Umbilical cord (tissue), 1 donor: ENCODE measurements around the gene GPRASP1. TPM values are rescaled to one million over a fixed set of nuclear protein-coding genes. Genes with fewer than 3 reads are reported as not detected.

Experiments
- total RNA-seq: library from RNA; depleted of rRNA; stranded (reverse); fragments of >200 nt; gene quantifications from one replicate; pipeline ENCODE4 v1.2.3, GENCODE V29; 2014; ENCODE audit warnings: low replicate concordance; ENCODE audit not compliant: insufficient read depth

Gene GPRASP1
- total RNA-seq, 1 donor from 2014 or later: 13.2 TPM

Other genes with a start within 250 kb of the GPRASP1 start
- not detected for gene NXF2B, start 211.5 kb upstream of the GPRASP1 start, total RNA-seq
- not detected for gene TCP11X2, start 179.7 kb upstream of the GPRASP1 start, total RNA-seq
- 25.8 TPM for gene TMSB15A, start 134.7 kb upstream of the GPRASP1 start, total RNA-seq
- 18.1 TPM for gene ARMCX5, start 52.0 kb upstream of the GPRASP1 start, total RNA-seq
- 14.9 TPM for gene GPRASP2, start 61.0 kb downstream of the GPRASP1 start, total RNA-seq
- 7.0 TPM for gene GPRASP3, start 69.3 kb downstream of the GPRASP1 start, total RNA-seq